AG04449 (cell line): ENCODE data around the gene EGR1.
"Not testable (repeated sequence)": the region's sequence is repeated elsewhere in the genome, so short reads cannot be mapped to it uniquely, and the experiment has no call there.

Experiments used
- CTCF ChIA-PET: fragments of 350-600 bp; formaldehyde crosslinking; extraction: SDS; loops from one replicate; lab custom pipeline; 2021; ENCODE audit warnings: antibody characterized with exemption; lab: Yijun Ruan, JAX
- POLR2A ChIA-PET: fragments of 400-600, 350-600 bp; formaldehyde crosslinking; extraction: SDS; loops from one replicate; lab custom pipeline; 2020; ENCODE audit warnings: antibody characterized with exemption, inconsistent platforms; lab: Yijun Ruan, JAX
- DNase-seq: peaks from one replicate; pipeline ENCODE4 v3.0.0-alpha.2; 2010; ENCODE audit warnings: low read depth, low spot score
- H3K4me3 ChIP-seq: 2 replicates; pipeline ENCODE4 v1.5.1; 2011; ENCODE audit warnings: low read depth, mild to moderate bottlenecking, control low read depth, low read length
- TF ChIP-seq, protein P1 (sequence below): IDR thresholded peaks from one replicate; pipeline ENCODE4 v1.5.1; 2011; ENCODE audit warnings: mild to moderate bottlenecking, moderate library complexity, low read length, control low read depth, inconsistent platforms; ENCODE audit not compliant: insufficient read depth; ENCODE audit errors: missing control alignments

The EGR1 gene

DNA sequence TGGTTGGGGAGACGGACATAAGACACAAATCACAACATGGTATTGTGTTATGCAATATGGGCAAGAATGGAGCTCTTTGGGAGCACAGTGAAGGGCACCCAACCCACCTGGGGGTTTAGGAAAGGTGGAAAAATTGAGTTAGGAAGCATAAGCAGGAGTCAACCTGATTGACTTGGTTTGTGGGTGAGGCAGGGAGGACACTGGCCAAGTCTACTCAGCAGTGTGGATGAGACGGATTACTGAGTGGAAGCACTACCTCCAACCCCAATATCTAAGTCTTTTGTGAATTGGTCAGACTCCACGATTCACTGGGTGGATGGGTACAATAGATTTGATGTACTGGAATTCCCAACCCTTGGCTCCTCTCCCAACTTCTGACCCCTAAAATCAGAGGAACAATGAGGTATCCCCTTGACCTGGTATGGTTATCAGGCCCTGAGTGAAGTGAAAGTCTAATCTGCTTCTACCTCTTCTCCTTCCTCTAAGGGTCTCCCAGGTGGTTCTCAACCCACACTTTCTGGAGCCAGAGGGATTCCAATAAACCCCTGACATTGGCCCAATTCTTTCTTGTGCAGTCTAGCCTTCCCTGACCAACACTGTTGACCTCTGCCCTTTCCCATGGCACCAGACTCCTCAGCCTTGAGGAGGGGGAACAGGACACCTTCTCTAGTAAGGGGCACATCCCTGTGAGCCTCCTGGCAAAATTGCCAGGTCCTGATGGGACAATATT, 5.2 kb downstream of the EGR1 start:
- ChIA-PET POLR2A (no interaction called here), CTCF (interaction anchor here (1.5 kb wide), 1 partner anchor 36 kb away, joined by 3 read pairs; no protein-coding TSS in a partner anchor)
- no peak overlapping the region for H3K4me3 ChIP-seq
- TF ChIP-seq, protein P1, sequence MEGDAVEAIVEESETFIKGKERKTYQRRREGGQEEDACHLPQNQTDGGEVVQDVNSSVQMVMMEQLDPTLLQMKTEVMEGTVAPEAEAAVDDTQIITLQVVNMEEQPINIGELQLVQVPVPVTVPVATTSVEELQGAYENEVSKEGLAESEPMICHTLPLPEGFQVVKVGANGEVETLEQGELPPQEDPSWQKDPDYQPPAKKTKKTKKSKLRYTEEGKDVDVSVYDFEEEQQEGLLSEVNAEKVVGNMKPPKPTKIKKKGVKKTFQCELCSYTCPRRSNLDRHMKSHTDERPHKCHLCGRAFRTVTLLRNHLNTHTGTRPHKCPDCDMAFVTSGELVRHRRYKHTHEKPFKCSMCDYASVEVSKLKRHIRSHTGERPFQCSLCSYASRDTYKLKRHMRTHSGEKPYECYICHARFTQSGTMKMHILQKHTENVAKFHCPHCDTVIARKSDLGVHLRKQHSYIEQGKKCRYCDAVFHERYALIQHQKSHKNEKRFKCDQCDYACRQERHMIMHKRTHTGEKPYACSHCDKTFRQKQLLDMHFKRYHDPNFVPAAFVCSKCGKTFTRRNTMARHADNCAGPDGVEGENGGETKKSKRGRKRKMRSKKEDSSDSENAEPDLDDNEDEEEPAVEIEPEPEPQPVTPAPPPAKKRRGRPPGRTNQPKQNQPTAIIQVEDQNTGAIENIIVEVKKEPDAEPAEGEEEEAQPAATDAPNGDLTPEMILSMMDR: no peak
- DNase-seq: no peak

GRCh38 chr5:138471052-138471361, 5.7 kb downstream of the EGR1 start:
- POLR2A ChIA-PET: no interaction called here
- TF ChIP-seq, protein P1: no peak
- no peak for DNase-seq
- no peak overlapping the region for H3K4me3 ChIP-seq
- CTCF ChIA-PET: interaction anchor here (1.5 to 1.8 kb wide), 2 partner anchors 10 to 36 kb away, joined by 3 to 4 read pairs; no protein-coding TSS in a partner anchor

- DNase-seq: no peak
- CTCF ChIA-PET: interaction anchor here (0.7 to 1.8 kb wide), 3 partner anchors 9 to 18 kb away, joined by 3 to 5 read pairs (median 4); no protein-coding TSS in a partner anchor
- H3K4me3 ChIP-seq: no peak overlapping the region
- POLR2A ChIA-PET: no interaction called here
- TF ChIP-seq, protein P1: no peak
Observed at GRCh38 chr5:138472353-138472752, 7.1 kb downstream of the EGR1 start.

- POLR2A ChIA-PET: interaction anchor here (1.3 kb wide), 1 partner anchor 8 kb away, joined by 3 read pairs; the partner anchor contains the start of gene EGR1
- H3K4me3 ChIP-seq, DNase-seq: not testable (repeated sequence)
- CTCF ChIA-PET: interaction anchor here (0.8 to 1.2 kb wide), 2 partner anchors 24 to 31 kb away, joined by 3 read pairs; no protein-coding TSS in a partner anchor
Observed at GRCh38 chr5:138473151-138473550, 7.9 kb downstream of the EGR1 start.

- no peak overlapping the region for H3K4me3 ChIP-seq
- DNase-seq: no peak
- CTCF ChIA-PET: no interaction called here
- TF ChIP-seq, protein P1: no peak
- POLR2A ChIA-PET: no interaction called here
Observed at GRCh38 chr5:138476918-138477317, 11.6 kb downstream of the EGR1 start.

GRCh38 chr5:138482638-138483037, 17.4 kb downstream of the EGR1 start:
- H3K4me3 ChIP-seq: no peak overlapping the region
- POLR2A ChIA-PET: no interaction called here
- CTCF ChIA-PET: interaction anchor here (1.0 to 2.4 kb wide), 3 partner anchors 18 to 25 kb away, joined by 3 to 12 read pairs (median 8); partner anchors contain the start of gene EGR1
- TF ChIP-seq, protein P1: no peak
- DNase-seq: no peak
